GM12873 (cell line): ENCODE results near the gene PSMB8.
A peak's percentile ranks its signal among the peaks of the same experiment; 100 is the strongest.

Experiments
- TF ChIP-seq, protein P1 (sequence below): IDR thresholded peaks from 2 replicates; pipeline ENCODE4 v1.5.1; 2012; ENCODE audit warnings: low read depth, mild to moderate bottlenecking, moderate library complexity, low read length, control low read depth; ENCODE audit not compliant: insufficient read depth; ENCODE audit errors: missing control alignments

The PSMB8 gene

DNA sequence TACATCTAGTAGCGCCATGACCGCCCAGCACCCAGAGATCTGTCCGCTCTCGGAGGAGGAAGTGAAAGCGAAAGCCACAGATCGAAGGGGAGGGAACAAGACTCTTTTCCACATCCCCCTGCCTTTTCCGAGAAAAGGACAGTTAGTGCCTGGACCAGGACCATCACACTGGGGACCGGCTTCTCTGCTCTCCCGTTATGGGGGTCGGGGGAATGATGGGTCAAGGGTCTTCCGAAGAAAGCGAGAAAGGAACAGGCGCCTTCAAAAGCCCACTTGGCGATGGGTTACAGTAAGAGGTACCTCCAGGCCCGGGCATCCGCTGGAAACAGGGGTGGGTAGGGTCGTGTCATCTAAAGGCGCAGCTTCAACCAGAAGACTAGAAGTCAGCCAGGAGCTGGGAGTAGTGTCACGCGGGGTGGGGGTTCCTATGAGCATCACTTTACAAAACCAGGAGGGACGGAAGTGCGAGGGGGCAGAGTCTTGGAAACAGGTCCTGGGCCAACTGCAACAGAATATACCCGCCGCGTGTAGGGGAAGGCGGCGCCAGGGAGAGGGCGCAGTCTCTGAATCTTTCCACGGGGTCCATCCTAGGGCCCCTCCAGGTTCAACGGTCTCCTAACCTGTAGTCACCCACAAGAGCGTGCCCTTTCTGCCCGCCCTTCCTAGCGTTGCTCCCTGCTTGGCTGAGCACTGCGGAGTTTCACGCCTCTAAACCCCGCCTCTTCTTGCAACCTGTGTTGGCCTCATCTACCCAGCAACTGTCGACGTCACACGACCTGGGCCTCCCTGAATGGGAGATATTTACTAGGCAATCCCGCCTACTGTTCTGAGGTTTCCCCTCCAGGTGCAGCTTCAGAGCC is at the start of gene PSMB8:
Gene PSMB8, minus strand, starts transcription at position 69 of the 860 bp plus-strand sequence. Its CDS starts 51 bp downstream, at position 18.
- TF ChIP-seq, protein P1, sequence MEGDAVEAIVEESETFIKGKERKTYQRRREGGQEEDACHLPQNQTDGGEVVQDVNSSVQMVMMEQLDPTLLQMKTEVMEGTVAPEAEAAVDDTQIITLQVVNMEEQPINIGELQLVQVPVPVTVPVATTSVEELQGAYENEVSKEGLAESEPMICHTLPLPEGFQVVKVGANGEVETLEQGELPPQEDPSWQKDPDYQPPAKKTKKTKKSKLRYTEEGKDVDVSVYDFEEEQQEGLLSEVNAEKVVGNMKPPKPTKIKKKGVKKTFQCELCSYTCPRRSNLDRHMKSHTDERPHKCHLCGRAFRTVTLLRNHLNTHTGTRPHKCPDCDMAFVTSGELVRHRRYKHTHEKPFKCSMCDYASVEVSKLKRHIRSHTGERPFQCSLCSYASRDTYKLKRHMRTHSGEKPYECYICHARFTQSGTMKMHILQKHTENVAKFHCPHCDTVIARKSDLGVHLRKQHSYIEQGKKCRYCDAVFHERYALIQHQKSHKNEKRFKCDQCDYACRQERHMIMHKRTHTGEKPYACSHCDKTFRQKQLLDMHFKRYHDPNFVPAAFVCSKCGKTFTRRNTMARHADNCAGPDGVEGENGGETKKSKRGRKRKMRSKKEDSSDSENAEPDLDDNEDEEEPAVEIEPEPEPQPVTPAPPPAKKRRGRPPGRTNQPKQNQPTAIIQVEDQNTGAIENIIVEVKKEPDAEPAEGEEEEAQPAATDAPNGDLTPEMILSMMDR: no peak

DNA sequence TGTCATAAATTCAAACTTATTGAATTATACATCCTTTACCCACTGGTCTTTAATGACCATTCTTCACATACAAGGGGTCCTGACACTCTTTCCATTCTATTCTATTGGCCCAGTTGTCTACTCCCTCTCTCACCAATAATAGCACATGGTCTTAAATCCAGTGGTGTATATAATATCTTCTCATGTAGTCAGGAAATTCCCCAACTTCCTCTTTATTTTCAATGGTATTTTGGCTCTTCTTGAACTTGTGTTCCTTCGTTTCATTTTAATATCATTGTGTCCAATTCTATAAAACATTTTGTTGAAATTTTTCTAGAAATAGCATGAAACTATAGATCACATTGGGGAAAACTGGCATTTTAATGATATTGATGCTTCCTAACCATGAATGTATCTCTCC is 47.0 kb upstream of the PSMB8 start:
- TF ChIP-seq, protein P1: no peak

DNA sequence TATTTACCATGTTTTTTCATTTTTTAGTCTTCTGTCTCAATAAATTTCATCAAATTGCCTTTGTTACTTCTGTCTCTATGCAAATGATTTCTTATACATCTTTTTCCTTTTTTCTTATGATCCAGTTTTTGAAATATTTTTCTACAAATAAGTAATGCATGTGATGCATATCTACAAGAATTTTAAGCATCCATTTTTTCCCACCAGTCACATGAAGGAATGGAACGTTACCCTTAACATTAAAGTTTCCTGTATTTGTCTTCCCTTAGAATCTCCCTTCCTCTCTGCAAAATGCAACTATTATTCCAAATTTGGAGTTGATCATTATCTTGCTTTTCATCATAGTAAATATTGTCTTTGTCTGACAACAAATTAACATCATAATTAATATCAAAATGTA is 45.7 kb upstream of the PSMB8 start:
- TF ChIP-seq, protein P1: no peak

DNA sequence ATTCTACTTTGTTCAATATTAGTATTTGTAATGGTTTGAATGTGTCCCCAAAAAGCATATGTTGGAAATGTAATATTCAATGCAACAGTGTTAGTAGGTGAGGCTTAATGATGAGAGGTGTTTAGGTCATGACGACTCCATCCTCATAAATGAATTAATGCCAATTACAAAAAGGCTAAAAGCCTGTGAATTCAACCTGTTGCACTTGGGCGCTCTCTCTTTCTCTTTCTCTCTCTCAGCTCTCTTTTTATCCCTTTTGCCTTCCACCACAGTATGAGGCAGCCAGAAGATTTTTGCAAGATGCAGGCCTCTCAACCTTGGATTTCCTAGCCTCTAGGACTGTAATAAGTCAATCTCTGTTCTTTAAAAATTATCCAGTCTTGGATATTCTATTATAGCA is 44.7 kb upstream of the PSMB8 start:
- TF ChIP-seq, protein P1: no peak

DNA sequence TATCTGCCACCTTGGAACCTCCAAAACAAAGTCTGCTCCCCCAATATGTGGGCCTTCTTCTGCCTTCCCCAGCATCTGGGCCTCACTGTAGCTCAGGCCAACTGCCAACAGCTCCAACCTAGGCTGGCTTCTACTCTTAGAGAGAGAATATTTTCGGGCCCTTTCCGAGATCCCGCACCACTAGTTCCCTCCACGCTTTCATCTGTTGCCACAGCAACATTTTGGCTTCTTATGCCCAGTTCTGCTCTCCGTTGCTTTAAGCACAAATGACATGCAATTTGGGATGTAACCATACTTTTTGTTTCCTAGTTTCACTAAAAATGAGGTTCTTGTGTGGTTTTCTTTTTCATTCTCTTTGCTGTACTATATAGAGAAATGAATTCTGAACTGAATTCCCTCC is 43.8 kb upstream of the PSMB8 start:
- TF ChIP-seq, protein P1: no peak

DNA sequence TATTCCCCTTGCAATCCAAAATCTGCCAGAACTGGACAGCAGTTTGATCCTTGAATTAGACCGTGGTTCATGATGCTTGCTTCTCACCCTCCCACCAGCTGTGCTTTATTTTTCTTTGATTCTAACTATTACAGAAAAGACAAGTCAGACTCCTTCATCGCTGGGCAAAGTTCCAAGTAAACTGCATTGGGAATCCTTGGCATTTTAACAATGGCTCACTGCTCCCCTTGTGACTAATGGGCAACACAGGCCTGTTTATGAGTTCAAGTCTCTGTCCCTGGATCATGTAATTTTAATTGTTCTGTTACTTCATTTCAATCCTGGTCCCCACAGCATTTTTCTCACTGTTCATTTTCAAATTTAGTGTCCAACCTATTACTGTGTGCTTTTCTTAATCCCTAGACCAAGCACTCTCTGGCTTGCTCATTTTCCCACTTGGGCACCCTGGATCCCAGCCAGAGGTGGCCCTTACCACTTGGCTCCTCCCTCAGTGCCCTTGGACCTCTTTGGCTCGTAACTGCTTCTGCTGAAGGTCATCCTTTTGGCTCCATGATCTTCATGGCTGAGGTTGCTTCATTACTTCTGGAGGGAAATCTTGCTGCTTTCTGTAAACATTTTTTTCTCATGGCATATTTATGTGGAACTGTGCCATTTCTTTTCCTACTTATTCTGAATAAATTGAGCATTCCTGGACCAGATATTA is 43.0 kb upstream of the PSMB8 start:
- TF ChIP-seq, protein P1: no peak

DNA sequence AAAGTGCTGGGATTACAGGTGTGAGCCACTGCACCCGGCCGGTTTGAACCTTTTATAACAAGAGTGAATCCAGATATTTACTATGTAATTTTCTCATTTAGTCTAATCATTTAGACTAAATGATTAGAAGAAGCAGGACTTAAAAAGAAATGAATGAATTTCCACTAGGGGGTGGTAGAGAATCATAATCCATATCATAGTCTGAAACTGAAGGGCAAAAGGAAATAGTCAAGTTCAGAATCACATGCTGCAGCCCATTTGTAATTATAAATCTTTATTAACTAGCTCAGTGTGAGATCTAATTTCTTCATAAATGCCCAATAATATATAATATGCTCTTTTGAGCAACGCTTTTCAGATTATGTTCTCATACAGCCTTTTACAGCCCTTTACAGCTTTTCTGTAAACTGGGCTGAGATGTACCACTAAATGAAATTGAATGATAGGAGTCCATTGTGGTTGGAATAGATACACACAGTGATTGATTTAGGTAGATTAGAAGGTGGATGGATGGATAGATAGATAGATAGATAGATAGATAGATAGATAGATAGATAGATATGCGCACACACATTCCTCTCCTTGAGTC is 41.9 kb upstream of the PSMB8 start:
- TF ChIP-seq, protein P1: peak; percentile 47
